ENCODE results near the gene BTG3. TPM values are rescaled to one million over a fixed set of nuclear protein-coding genes. Genes with fewer than 3 reads are reported as not detected.

The BTG3 gene
- polyA plus RNA-seq, 1 experiment: 23.6 TPM

DNA sequence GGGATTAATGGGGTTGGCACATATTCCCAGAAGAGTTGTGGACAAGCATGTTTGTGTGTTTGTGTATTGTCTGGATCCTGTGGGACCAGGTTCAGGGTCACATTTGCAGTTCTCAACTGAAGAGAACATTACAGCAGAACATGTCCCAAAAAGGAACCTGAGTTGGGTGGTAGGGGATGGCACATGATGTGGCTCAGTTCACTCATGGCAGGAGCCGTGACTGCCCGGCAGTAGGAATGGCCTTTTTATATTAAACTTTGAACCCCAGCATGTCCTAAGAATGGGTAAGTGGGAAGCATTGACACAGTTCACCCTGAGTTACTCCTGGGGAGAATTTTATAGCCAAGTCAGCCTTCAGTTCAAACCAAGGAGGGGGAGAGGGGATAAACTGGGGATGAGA lies 58.6 kb downstream of the BTG3 start:
- POLR2A ChIA-PET: no interaction called here
- CTCF ChIA-PET: interaction anchor here (0.6 to 2.2 kb wide), 8 partner anchors 26 to 167 kb away, joined by 3 to 37 read pairs (median 4); no protein-coding TSS in a partner anchor
- DNase-seq (ENCODE audit: low read depth): no peak
- TF ChIP-seq, protein P1, sequence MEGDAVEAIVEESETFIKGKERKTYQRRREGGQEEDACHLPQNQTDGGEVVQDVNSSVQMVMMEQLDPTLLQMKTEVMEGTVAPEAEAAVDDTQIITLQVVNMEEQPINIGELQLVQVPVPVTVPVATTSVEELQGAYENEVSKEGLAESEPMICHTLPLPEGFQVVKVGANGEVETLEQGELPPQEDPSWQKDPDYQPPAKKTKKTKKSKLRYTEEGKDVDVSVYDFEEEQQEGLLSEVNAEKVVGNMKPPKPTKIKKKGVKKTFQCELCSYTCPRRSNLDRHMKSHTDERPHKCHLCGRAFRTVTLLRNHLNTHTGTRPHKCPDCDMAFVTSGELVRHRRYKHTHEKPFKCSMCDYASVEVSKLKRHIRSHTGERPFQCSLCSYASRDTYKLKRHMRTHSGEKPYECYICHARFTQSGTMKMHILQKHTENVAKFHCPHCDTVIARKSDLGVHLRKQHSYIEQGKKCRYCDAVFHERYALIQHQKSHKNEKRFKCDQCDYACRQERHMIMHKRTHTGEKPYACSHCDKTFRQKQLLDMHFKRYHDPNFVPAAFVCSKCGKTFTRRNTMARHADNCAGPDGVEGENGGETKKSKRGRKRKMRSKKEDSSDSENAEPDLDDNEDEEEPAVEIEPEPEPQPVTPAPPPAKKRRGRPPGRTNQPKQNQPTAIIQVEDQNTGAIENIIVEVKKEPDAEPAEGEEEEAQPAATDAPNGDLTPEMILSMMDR (IDR thresholded peaks at IDR 0.05; ENCODE audit: insufficient read depth, low read depth, low read length): no peak
- Histone ChIP-seq H3K27me3 (ENCODE audit: control insufficient read depth, insufficient read depth, low read length) (0 out of 2 replicates have a peak, but pooled peaks cover 2% of the 10 kb centered on the region), H3K4me3 (ENCODE audit: low read depth, low read length) (no peak overlapping the region), H3K36me3 (ENCODE audit: control insufficient read depth, insufficient read depth, low read length) (no peaks in the 10 kb centered on the region)

DNA sequence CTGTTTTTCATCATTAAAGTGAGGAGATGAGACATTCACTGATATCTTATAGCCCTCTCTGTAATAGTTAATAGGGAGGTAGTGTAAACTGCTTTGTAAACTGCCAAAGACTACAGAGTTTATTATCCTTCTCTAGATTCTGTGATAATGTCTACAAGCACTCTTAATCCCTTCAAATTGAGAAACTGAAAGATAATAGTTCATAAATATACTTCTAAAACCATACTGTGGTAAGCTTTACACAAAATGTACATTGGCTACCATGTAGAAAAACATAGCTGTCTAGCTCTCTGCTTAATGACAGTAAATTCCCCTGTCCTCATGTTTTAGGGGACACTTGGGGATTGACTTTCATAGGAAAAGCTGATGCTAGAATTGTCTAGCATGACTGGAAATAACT lies 60.3 kb downstream of the BTG3 start:
- ChIA-PET POLR2A (no interaction called here), CTCF (interaction anchor here (1.4 to 2.0 kb wide), 3 partner anchors 10 to 164 kb away, joined by 4 to 9 read pairs (median 5); no protein-coding TSS in a partner anchor)
- Histone ChIP-seq H3K4me3 (ENCODE audit: low read depth, low read length) (no peak overlapping the region), H3K36me3 (ENCODE audit: control insufficient read depth, insufficient read depth, low read length) (no peaks in the 10 kb centered on the region), H3K27me3 (ENCODE audit: control insufficient read depth, insufficient read depth, low read length) (no peaks in the 10 kb centered on the region)
- TF ChIP-seq, protein P1 (IDR thresholded peaks at IDR 0.05; ENCODE audit: insufficient read depth, low read depth, low read length): no peak
- DNase-seq (ENCODE audit: low read depth): no peak

DNA sequence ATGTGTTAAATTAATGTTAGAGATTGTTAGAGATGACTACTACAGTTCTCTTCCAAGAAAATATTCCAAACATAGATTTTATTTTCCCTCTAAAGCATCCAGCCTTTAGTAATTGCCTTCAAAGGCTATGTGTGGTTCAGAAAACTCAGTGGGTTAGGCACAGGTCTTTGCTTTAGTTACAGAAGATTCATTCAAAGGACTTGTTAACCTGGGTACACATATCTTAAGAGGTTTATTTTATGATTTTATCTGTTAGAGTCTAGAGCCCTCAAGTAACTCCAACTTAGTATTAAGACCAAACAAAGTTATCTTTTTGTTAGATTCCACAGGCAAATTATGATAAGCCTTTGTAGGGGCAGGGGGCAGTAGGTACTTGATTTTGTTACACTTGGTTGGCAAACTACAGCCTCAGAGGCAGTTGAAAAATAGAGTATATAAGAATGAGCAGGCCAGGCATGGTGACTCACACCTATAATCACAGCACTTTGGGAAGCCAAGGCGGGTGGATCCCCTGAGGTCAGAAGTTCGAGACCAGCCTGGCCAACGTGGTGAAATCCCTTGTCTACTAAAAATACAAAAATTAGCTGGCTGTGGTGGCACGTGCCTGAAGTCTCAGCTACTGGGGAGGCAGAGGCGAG lies 61.9 kb downstream of the BTG3 start:
- ChIA-PET CTCF (interaction anchor here (1.4 to 2.0 kb wide), 2 partner anchors 12 to 14 kb away, joined by 4 to 5 read pairs; no protein-coding TSS in a partner anchor), POLR2A (no interaction called here)
- no peak for DNase-seq (ENCODE audit: low read depth)
- Histone ChIP-seq H3K27me3 (ENCODE audit: control insufficient read depth, insufficient read depth, low read length) (no peaks in the 10 kb centered on the region), H3K36me3 (ENCODE audit: control insufficient read depth, insufficient read depth, low read length) (no peaks in the 10 kb centered on the region), H3K4me3 (ENCODE audit: low read depth, low read length) (no peak overlapping the region)
- TF ChIP-seq, protein P1 (IDR thresholded peaks at IDR 0.05; ENCODE audit: insufficient read depth, low read depth, low read length): no peak

DNA sequence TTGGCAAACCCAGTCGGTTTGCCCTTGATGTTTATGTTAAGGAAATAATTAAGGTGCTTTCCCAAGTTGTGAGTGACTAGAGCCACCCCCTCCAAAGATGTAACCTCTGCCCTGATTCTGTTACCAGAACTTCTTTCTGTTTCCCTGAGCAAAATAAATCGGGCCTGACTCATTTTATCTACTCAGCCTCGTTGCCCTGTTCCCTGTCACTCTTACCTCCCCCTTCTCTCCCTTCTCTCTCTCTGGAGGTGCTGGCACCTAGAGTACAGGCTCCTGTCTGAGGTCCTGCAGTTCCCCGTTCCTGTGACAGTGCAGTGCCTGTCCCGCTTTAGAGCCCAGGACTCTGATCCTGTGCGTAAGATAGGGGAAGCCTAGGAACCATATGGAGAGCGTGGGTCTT lies 64.4 kb downstream of the BTG3 start:
- no peak for DNase-seq (ENCODE audit: low read depth)
- TF ChIP-seq, protein P1 (IDR thresholded peaks at IDR 0.05; ENCODE audit: insufficient read depth, low read depth, low read length): no peak
- no peak overlapping the region for H3K4me3 ChIP-seq (ENCODE audit: low read depth, low read length)
- ChIA-PET POLR2A (no interaction called here), CTCF (interaction anchor here (1.0 to 1.6 kb wide), 2 partner anchors 160 to 161 kb away, joined by 3 to 4 read pairs; no protein-coding TSS in a partner anchor)
- H3K36me3 ChIP-seq (ENCODE audit: control insufficient read depth, insufficient read depth, low read length): no peaks in the 10 kb centered on the region
- H3K27me3 ChIP-seq (ENCODE audit: control insufficient read depth, insufficient read depth, low read length): no peaks in the 10 kb centered on the region

DNA sequence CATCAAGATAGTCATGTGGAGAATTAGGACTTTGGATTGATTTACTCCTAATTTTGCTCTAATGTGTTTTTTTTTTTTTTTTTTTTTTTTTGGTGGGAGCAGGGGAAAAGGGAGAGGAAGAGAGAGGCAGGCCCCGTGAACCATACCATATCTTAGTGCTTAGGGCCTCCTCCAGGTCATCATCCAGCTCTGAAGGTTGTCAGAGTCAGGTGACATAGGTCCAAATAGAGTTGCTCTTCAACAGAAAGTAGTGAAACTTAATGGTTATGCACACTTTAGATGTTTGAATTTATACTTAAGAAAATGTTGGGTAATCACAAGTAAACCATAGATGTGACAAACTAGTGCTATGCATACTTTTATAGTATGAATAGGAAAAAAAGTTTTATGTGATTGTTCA lies 67.7 kb downstream of the BTG3 start:
- H3K36me3 ChIP-seq (ENCODE audit: control insufficient read depth, insufficient read depth, low read length): no peaks in the 10 kb centered on the region
- no peak overlapping the region for H3K4me3 ChIP-seq (ENCODE audit: low read depth, low read length)
- TF ChIP-seq, protein P1 (IDR thresholded peaks at IDR 0.05; ENCODE audit: insufficient read depth, low read depth, low read length): no peak
- ChIA-PET CTCF (no interaction called here), POLR2A (no interaction called here)
- DNase-seq (ENCODE audit: low read depth): no peak
- H3K27me3 ChIP-seq (ENCODE audit: control insufficient read depth, insufficient read depth, low read length): no peaks in the 10 kb centered on the region

Small RNAs within 50 kb of the gene (small RNA-seq; reads per million reads assigned to genes)
- gene RF00019 (ENCODE audit: insufficient read length, low read depth, low replicate concordance): not detected

Other genes with a start within 250 kb of the BTG3 start
- gene CXADR, start 99.9 kb downstream of the BTG3 start, polyA plus RNA-seq (2011; rRNA removed): 0.01 and 0.02 TPM in 2 replicates
- 3.4 and 8.6 TPM in 2 replicates for gene C21orf91, start 206.5 kb upstream of the BTG3 start, polyA plus RNA-seq (2011; rRNA removed)

Measured in BJ (cell line).